HG03064 (cell line): ENCODE measurements around the gene TMEM119.
"Not testable (repeated sequence)": the region's sequence is repeated elsewhere in the genome, so short reads cannot be mapped to it uniquely, and the experiment has no call there.

Experiments used
- ATAC-seq: cut with Tn5 transposase; IDR thresholded peaks from one replicate; pipeline ENCODE4 v1.9.1; 2021; ENCODE audit warnings: low read depth; ENCODE audit not compliant: unreplicated experiment

TMEM119 gene

GRCh38 chr12:108570743-108571608 lies 26.9 kb downstream of the TMEM119 start:
- no peak for ATAC-seq

- peak; percentile 61 for ATAC-seq
These were observed 29.3 kb downstream of the TMEM119 start for GRCh38 chr12:108568338-108569154.

- no peak for ATAC-seq
These were observed 30.2 kb downstream of the TMEM119 start for GRCh38 chr12:108567406-108568337.

- ATAC-seq, result no peak
These were observed 31.4 kb downstream of the TMEM119 start for GRCh38 chr12:108566452-108566851.

- ATAC-seq, result no peak
These were observed 31.9 kb downstream of the TMEM119 start for GRCh38 chr12:108565976-108566375.

- ATAC-seq, result no peak
These were observed 32.7 kb downstream of the TMEM119 start for GRCh38 chr12:108565146-108565545.

- no peak for ATAC-seq
These were observed 33.2 kb downstream of the TMEM119 start for GRCh38 chr12:108564724-108565123.

- ATAC-seq, result no peak
These were observed 34.1 kb downstream of the TMEM119 start for GRCh38 chr12:108563804-108564151.

- no peak for ATAC-seq
These were observed 34.6 kb downstream of the TMEM119 start for GRCh38 chr12:108563136-108563803.

- peak; percentile 44 for ATAC-seq
These were observed 35.3 kb downstream of the TMEM119 start, which contains the start of gene ISCU for GRCh38 chr12:108562348-108563135. TSS of gene ISCU (plus strand) at chr12:108562596. CDS start at chr12:108562623, 27 bp downstream.

GRCh38 chr12:108561852-108562347 lies 36.0 kb downstream of the TMEM119 start:
- no peak for ATAC-seq

GRCh38 chr12:108560752-108561719 lies 36.8 kb downstream of the TMEM119 start, which contains the start of gene SART3:
TSS of gene SART3 (minus strand) at chr12:108561173. CDS start at chr12:108561154, 19 bp downstream.
- ATAC-seq, result peak; percentile 38

GRCh38 chr12:108560321-108560721 lies 37.6 kb downstream of the TMEM119 start:
- ATAC-seq, result no peak

- no peak for ATAC-seq
These were observed 38.1 kb downstream of the TMEM119 start for GRCh38 chr12:108559748-108560147.

- ATAC-seq, result no peak
These were observed 38.8 kb downstream of the TMEM119 start for GRCh38 chr12:108559007-108559655.

- ATAC-seq, result not testable (repeated sequence)
These were observed 42.5 kb downstream of the TMEM119 start for GRCh38 chr12:108555383-108555782.

- ATAC-seq, result no peak
These were observed 44.1 kb downstream of the TMEM119 start for GRCh38 chr12:108553799-108554198.
